GM12878 (cell line): Measurements from ENCODE around the gene F13A1. TPM values are rescaled to one million over a fixed set of nuclear protein-coding genes. Genes with fewer than 3 reads are reported as not detected.

Source experiments
- ATAC-seq: fragments of 200-7000 bp; cut with Tn5 transposase; 3 replicates; pipeline ENCODE4 v1.9.1; 2020; ENCODE audit warnings: mild to moderate bottlenecking, moderate library complexity
- BruUV-seq: library from RNA; stranded (reverse); fragments of 400-500 nt; replicated peaks from 2 replicates; lab custom pipeline; 2021; lab: Mats Ljungman, UMichigan
- CTCF ChIA-PET: fragments of 300-600 bp; sonication (Branson Sonifier 250); formaldehyde crosslinking; extraction: SDS; loops from one replicate; lab custom pipeline; 2021; ENCODE audit warnings: inconsistent platforms; lab: Yijun Ruan, JAX
- POLR2A ChIA-PET: fragments of 350-600 bp; formaldehyde crosslinking; extraction: SDS; loops from one replicate; lab custom pipeline; 2021; ENCODE audit warnings: inconsistent platforms; lab: Charles Lee
- RAD21 ChIA-PET: fragments of 300-600 bp; sonication (Branson Sonifier 250); formaldehyde crosslinking; loops from one replicate; lab custom pipeline; 2023; ENCODE audit warnings: antibody characterized with exemption; ENCODE audit not compliant: unreplicated experiment; lab: Charles Lee
- SMC1A ChIA-PET: fragments of 300-600 bp; sonication (Branson Sonifier 250); formaldehyde crosslinking; loops from one replicate; lab custom pipeline; 2023; ENCODE audit not compliant: unreplicated experiment, uncharacterized antibody; lab: Charles Lee
- DNase-seq: peaks from one replicate; pipeline ENCODE4 v3.0.0-alpha.2; 2011; ENCODE audit warnings: low read depth, low spot score
- FAIRE-seq: peaks from 3 replicates; lab custom pipeline; 2011; peaks lifted over from hg19 to GRCh38; lab: Jason Lieb, UNC
- H2AFZ ChIP-seq: 2 replicates; pipeline ENCODE4 v1.6.0; 2011; ENCODE audit warnings: low read depth, low read length, control low read depth; ENCODE audit not compliant: control insufficient read depth
- H3K27ac ChIP-seq: 2 replicates; pipeline ENCODE4 v1.5.1; 2011; ENCODE audit warnings: control low read depth; ENCODE audit not compliant: control insufficient read depth, insufficient read depth
- H3K27me3 ChIP-seq, 2 experiments: replicated peaks in 1 of 2; 2 replicates each; pipeline versions ENCODE4 v1.6.0 to v1.6.1; 2011; ENCODE audit warnings: low read length in 1 of 2; ENCODE audit not compliant: control insufficient read depth in 2 of 2, insufficient read depth in 2 of 2
- H3K36me3 ChIP-seq, 2 experiments: 2 replicates each; pipeline ENCODE4 v1.5.1; 2011; ENCODE audit warnings: low read length in 1 of 2; ENCODE audit not compliant: control insufficient read depth in 2 of 2, insufficient read depth in 2 of 2
- H3K4me1 ChIP-seq: 2 replicates; pipeline ENCODE4 v1.6.1; 2011; ENCODE audit warnings: mild to moderate bottlenecking, low read length, moderate library complexity, mixed read lengths; ENCODE audit not compliant: control insufficient read depth, insufficient read depth
- H3K4me2 ChIP-seq: 2 replicates; pipeline ENCODE4 v1.6.0; 2011; ENCODE audit warnings: control low read depth; ENCODE audit not compliant: control insufficient read depth, insufficient read depth
- H3K4me3 ChIP-seq: fragments of 200-600 bp; sonication (generic); 2 replicates; pipeline ENCODE4 v1.5.1; 2016
- H3K79me2 ChIP-seq: 2 replicates; pipeline ENCODE4 v1.6.0; 2011; ENCODE audit warnings: low read length; ENCODE audit not compliant: control insufficient read depth, insufficient read depth
- H3K9ac ChIP-seq: 2 replicates; pipeline ENCODE4 v1.8.0; 2011; ENCODE audit warnings: low read length, control low read depth, mixed read lengths; ENCODE audit not compliant: control insufficient read depth, insufficient read depth
- H3K9me3 ChIP-seq: replicated peaks from 3 replicates; pipeline ENCODE4 v1.5.1; 2011; ENCODE audit warnings: mild to moderate bottlenecking, low read length; ENCODE audit not compliant: control insufficient read depth, insufficient read depth
- H4K20me1 ChIP-seq: 2 replicates; pipeline ENCODE4 v1.6.0; 2011; ENCODE audit not compliant: control insufficient read depth, insufficient read depth
- ETV6 ChIP-seq, 2 experiments: fragments of 450-650 bp in 1 of 2; IDR thresholded peaks in 1 of 2; conservative IDR thresholded peaks in 1 of 2; 2 replicates each; pipeline ENCODE4 v1.6.1; 2014; ENCODE audit warnings: antibody characterized with exemption in 1 of 2, borderline replicate concordance in 1 of 2, low read depth in 1 of 2, mild to moderate bottlenecking in 1 of 2, moderate library complexity in 1 of 2
- JUNB ChIP-seq: IDR thresholded peaks from 2 replicates; pipeline ENCODE4 v1.6.1; 2016; ENCODE audit warnings: antibody characterized with exemption, mild to moderate bottlenecking
- MTA3 ChIP-seq: IDR thresholded peaks from 2 replicates; pipeline ENCODE4 v1.6.1; 2012; ENCODE audit warnings: low read length, inconsistent platforms, borderline replicate concordance
- NBN ChIP-seq: fragments of 450-650 bp; IDR thresholded peaks from 2 replicates; pipeline ENCODE4 v1.6.1; 2016
- PBX3 ChIP-seq: IDR thresholded peaks from 2 replicates; pipeline ENCODE4 v1.6.1; 2011; ENCODE audit warnings: mild to moderate bottlenecking, low read depth, low read length, moderate library complexity; ENCODE audit not compliant: insufficient replicate concordance
- SUZ12 ChIP-seq: fragments of 200-600 bp; sonication (generic); IDR thresholded peaks from one replicate; pipeline ENCODE4 v1.6.1; 2018; ENCODE audit warnings: antibody characterized with exemption, mild to moderate bottlenecking; ENCODE audit not compliant: unreplicated experiment
- TCF3 ChIP-seq: IDR thresholded peaks from 2 replicates; pipeline ENCODE4 v1.6.1; 2012; ENCODE audit warnings: low read depth, mild to moderate bottlenecking, low read length, borderline replicate concordance; ENCODE audit not compliant: insufficient read depth
- ZNF217 ChIP-seq: fragments of 450-650 bp; IDR thresholded peaks from 2 replicates; pipeline ENCODE4 v1.6.1; 2017; ENCODE audit warnings: antibody characterized with exemption, mild to moderate bottlenecking
- WGBS: methylation state at CpG from one replicate; pipeline ENCODE4 v1.1.6; 2016; ENCODE audit warnings: low lambda C conversion rate; ENCODE audit not compliant: insufficient replicate concordance, insufficient coverage; ENCODE audit errors: missing lambda C conversion rate; 5-methylcytosine and 5-hydroxymethylcytosine counted together
- in situ Hi-C: fragments of 300-500 bp; cut with MboI; formaldehyde crosslinking; loops from 9 replicates; pipeline ENCODE4 v1.14.3; 2018; ENCODE audit warnings: mixed read lengths
- intact Hi-C: fragments of 100-400 bp; cut with micrococcal nuclease; formaldehyde crosslinking; loops from one replicate; pipeline ENCODE4 v1.14.2; 2022; ENCODE audit not compliant: unreplicated experiment
- polyA plus RNA-seq, 11 experiments: library from polyadenylated mRNA; depleted of rRNA in 4 of 11; unstranded in 6 of 11; stranded (reverse) in 5 of 11; fragments of >200 nt; fragmentation: Nextera tagmentation in 4 of 11; fragmentation: Illumina TruSeq in 1 of 11; extraction: Ambion mirVana in 4 of 11; extraction: Trizol in 1 of 11; gene quantifications; 1 replicate in 1 of 11; 2 replicates in 10 of 11; pipeline versions ENCODE4 v1.2.1 to v1.2.3, GENCODE V29; 2011 to 2016; ENCODE audit warnings: inconsistent platforms in 2 of 11, missing spikeins in 2 of 11, low read depth in 1 of 11
- total RNA-seq, 4 experiments: library from RNA; depleted of rRNA in 3 of 4; stranded (reverse); fragments of >200 nt in 3 of 4; fragmentation: Illumina TruSeq in 1 of 4; extraction: Trizol in 1 of 4; gene quantifications; 2 replicates each; pipeline versions ENCODE4 v1.2.1 to v1.2.3, GENCODE V29; 2013 to 2021
- TF ChIP-seq, protein P1 (sequence below): fragments of 450-650 bp; IDR thresholded peaks from 2 replicates; pipeline ENCODE4 v1.6.1; 2017; ENCODE audit warnings: mild to moderate bottlenecking, moderate library complexity

Gene F13A1
- total and polyA plus RNA-seq, 10 of the 15 experiments (the other 5 are each of a cell fraction or from before 2014, with no cell fraction given), result 0.48 to 1.8 (median 1.0) TPM

DNA sequence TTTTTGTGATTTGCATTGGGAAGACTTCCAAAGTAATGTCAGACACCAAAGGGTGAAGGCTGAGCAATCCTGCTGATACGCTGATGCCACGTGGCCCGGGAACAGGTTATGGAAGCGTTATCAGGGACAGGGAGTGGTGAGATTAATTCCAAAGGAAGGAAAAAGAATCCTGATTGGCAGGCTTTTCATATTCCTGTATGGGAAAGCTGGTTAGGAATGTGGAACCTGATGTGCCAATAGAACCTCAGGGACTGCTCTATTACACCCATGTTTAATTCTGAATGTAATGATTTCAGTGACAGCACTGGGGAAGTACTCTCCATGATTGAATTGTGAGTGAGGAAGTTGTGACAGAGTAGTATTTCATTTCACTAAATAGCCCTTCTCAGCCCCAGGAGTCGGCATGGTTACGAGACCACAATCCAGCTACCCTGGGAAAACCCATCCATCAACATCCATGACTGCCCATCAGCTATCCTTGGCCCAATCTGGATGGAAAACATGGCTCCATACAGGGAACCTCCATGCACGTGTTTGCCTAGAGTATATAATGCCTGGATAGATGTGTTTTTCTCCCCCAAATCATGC is 49.4 kb downstream of the F13A1 start:
- no peak for DNase-seq
- no peaks in the 10 kb centered on the region for H3K36me3 ChIP-seq
- FAIRE-seq, result no peak
- intact Hi-C loops, result no loop called here
- in situ Hi-C loops, result no loop called here
- no peak overlapping the region for H2AFZ ChIP-seq
- no peak overlapping the region for H3K27ac ChIP-seq
- TF ChIP-seq SUZ12 (no peak), ETV6 (conservative IDR thresholded peaks at IDR 0.05 in 1 of 2, IDR thresholded peaks at IDR 0.05 in 1 of 2; ENCODE audit: borderline replicate concordance in 1 of 2, low read depth in 1 of 2) (no peak), MTA3 (no peak), PBX3 (no peak), NBN (no peak), TCF3 (no peak), ZNF217 (no peak), JUNB (no peak)
- TF ChIP-seq, protein P1, sequence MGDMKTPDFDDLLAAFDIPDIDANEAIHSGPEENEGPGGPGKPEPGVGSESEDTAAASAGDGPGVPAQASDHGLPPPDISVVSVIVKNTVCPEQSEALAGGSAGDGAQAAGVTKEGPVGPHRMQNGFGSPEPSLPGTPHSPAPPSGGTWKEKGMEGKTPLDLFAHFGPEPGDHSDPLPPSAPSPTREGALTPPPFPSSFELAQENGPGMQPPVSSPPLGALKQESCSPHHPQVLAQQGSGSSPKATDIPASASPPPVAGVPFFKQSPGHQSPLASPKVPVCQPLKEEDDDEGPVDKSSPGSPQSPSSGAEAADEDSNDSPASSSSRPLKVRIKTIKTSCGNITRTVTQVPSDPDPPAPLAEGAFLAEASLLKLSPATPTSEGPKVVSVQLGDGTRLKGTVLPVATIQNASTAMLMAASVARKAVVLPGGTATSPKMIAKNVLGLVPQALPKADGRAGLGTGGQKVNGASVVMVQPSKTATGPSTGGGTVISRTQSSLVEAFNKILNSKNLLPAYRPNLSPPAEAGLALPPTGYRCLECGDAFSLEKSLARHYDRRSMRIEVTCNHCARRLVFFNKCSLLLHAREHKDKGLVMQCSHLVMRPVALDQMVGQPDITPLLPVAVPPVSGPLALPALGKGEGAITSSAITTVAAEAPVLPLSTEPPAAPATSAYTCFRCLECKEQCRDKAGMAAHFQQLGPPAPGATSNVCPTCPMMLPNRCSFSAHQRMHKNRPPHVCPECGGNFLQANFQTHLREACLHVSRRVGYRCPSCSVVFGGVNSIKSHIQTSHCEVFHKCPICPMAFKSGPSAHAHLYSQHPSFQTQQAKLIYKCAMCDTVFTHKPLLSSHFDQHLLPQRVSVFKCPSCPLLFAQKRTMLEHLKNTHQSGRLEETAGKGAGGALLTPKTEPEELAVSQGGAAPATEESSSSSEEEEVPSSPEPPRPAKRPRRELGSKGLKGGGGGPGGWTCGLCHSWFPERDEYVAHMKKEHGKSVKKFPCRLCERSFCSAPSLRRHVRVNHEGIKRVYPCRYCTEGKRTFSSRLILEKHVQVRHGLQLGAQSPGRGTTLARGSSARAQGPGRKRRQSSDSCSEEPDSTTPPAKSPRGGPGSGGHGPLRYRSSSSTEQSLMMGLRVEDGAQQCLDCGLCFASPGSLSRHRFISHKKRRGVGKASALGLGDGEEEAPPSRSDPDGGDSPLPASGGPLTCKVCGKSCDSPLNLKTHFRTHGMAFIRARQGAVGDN, result no peak
- H3K9ac ChIP-seq, result no peak overlapping the region
- WGBS, result 41% methylated on average over 7 of the region's 7 CpGs
- no peaks in the 10 kb centered on the region for H4K20me1 ChIP-seq
- no peak overlapping the region for H3K4me2 ChIP-seq
- ATAC-seq, result no peak
- CTCF ChIA-PET, result no interaction called here
- H3K4me1 ChIP-seq, result no peaks in the 10 kb centered on the region
- no peaks in the 10 kb centered on the region; the same call in 1 of the 3 replicates for H3K9me3 ChIP-seq
- no peak overlapping the region for H3K4me3 ChIP-seq
- RAD21 ChIA-PET, result no interaction called here
- BruUV-seq, result no TSS peak
- POLR2A ChIA-PET, result no interaction called here
- SMC1A ChIA-PET, result interaction anchor here (0.7 to 1.1 kb wide), 3 partner anchors 15 to 127 kb away, joined by 3 to 4 read pairs (median 3); no protein-coding TSS in a partner anchor
- H3K27me3 ChIP-seq, result no peaks in the 10 kb centered on the region; a peak in 2 of 4 replicates
- H3K79me2 ChIP-seq, result no peaks in the 10 kb centered on the region
